COLO668 (cell line): Measurements from ENCODE around the gene RPL18A.

ENCODE experiments used
- DNase-seq: peaks from one replicate; lab custom pipeline; 2025; ENCODE audit not compliant: unreplicated experiment; lab: John Stamatoyannopoulos, UW

RPL18A gene

DNA sequence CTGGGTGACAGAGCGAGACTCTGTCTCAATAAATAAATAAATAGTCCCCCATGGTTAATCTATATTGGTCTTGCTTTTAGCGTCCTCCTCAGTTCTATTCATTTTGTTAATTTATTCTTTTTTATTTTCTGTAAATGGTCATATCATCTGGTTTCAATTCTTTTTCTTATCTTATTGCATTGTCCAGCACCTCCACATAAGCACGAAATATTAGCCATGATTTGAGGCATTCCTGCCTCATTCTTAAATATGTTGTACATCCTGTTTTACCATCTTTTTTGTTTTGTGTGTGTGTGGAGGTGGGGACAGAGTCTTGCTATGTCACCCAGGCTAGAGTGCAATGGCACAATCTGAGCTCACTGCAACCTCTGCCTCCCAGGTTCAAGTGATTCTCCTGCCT, 48.5 kb downstream of the RPL18A start:
- no peak for DNase-seq

DNA sequence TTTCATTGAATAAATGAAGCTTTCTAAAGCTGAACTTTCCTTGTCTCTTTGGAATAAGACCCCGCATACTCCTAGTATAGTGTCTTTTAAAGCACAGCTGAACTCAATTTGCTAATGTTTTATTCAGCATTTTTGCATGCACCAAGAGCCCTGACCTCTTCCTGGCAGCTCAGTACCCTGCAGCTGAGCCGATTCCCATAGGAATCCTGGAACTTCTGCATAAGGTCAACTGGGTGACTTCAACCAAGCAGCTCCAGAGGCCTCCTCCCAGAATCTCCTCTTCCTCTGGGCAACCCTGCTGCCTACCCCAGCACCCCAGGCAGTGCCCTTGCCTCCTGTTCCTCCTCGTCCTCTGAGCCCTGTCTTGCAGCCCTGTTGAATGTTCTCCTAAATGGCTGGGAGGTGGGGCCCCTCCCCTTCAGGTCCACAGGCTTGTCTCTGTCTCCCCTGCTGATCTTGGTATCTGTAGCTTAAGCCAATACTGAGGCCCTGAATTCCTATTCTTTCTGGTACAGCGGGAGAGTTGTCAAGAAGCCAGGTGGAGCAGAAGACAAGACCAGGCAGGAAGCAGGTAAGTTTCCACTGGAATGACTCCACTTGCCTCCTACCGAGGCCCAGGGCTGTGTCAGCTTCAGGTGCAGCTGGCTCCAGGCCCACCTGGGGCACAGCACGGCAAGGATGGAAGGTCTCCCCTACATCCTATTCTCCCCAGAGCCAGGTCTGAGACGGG, 49.5 kb downstream of the RPL18A start:
- DNase-seq, result no peak

- no peak for DNase-seq
Observed at GRCh38 chr19:17910791-17911360, 51.2 kb downstream of the RPL18A start.
